GM18505 (cell line): ENCODE data around the gene KNTC1.

Source experiments
- ATAC-seq: cut with Tn5 transposase; IDR thresholded peaks from one replicate; pipeline ENCODE4 v1.9.1; 2021; ENCODE audit not compliant: unreplicated experiment
- POLR2A ChIP-seq: IDR thresholded peaks from 4 replicates; pipeline ENCODE4 v1.6.1; 2011; ENCODE audit warnings: borderline replicate concordance; ENCODE audit not compliant: insufficient read depth, insufficient read length; ENCODE audit errors: extremely low read depth

KNTC1 gene

DNA sequence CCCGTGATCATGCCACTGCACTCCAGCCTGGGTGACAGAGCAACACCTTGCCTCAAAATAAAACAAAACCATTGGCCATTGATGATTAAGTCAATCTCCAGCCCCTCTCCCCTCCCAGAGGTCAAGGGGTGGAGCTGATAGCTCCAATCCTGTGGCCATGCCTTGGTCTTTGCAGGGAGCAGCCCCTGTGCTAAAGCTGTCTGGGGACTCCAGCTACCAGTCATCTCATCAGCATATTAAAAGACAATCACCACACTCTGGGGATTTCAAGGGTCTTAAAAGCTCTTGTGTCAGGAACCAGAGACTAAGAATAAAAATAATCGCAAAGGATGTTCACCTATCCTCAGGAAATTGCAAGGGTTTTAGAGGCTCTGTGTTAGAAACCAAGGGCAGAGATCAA, 145.5 kb downstream of the KNTC1 start:
- ATAC-seq = no peak
- TF ChIP-seq POLR2A = no peak
